GM21529 (cell line): ENCODE results near the gene C1orf105.

Experiments
- ATAC-seq: cut with Tn5 transposase; IDR thresholded peaks from one replicate; pipeline ENCODE4 v1.9.1; 2021; ENCODE audit not compliant: unreplicated experiment

C1orf105 gene

GRCh38 chr1:172455451-172455850 is 35.0 kb downstream of the C1orf105 start:
- no peak for ATAC-seq

- no peak for ATAC-seq
These were observed 35.9 kb downstream of the C1orf105 start for GRCh38 chr1:172456344-172456769.

- no peak for ATAC-seq
These were observed 37.1 kb downstream of the C1orf105 start for GRCh38 chr1:172457479-172458130.

GRCh38 chr1:172460177-172460576 is 39.7 kb downstream of the C1orf105 start:
- ATAC-seq, result no peak

GRCh38 chr1:172460887-172461315 is 40.4 kb downstream of the C1orf105 start:
- no peak for ATAC-seq

GRCh38 chr1:172465617-172466016 is 45.1 kb downstream of the C1orf105 start:
- ATAC-seq, result no peak

- no peak for ATAC-seq
These were observed 46.4 kb downstream of the C1orf105 start for GRCh38 chr1:172466795-172467407.

- no peak for ATAC-seq
These were observed 47.0 kb downstream of the C1orf105 start for GRCh38 chr1:172467446-172467845.

GRCh38 chr1:172468296-172468695 is 47.8 kb downstream of the C1orf105 start:
- no peak for ATAC-seq

- ATAC-seq, result no peak
These were observed 49.2 kb downstream of the C1orf105 start for GRCh38 chr1:172469717-172470116.

GRCh38 chr1:172470149-172470548 is 49.7 kb downstream of the C1orf105 start:
- ATAC-seq, result no peak

GRCh38 chr1:172471666-172472065 is 51.2 kb downstream of the C1orf105 start:
- no peak for ATAC-seq

GRCh38 chr1:172472495-172472894 is 52.0 kb downstream of the C1orf105 start:
- ATAC-seq, result no peak

- ATAC-seq, result no peak
These were observed 52.8 kb downstream of the C1orf105 start for GRCh38 chr1:172473302-172473701.

- no peak for ATAC-seq
These were observed 53.4 kb downstream of the C1orf105 start for GRCh38 chr1:172473842-172474241.

GRCh38 chr1:172476218-172476811 is 55.8 kb downstream of the C1orf105 start:
- no peak for ATAC-seq

- no peak for ATAC-seq
These were observed 56.7 kb downstream of the C1orf105 start for GRCh38 chr1:172477216-172477615.

- ATAC-seq, result no peak
These were observed 57.3 kb downstream of the C1orf105 start for GRCh38 chr1:172477741-172478140.

GRCh38 chr1:172478485-172478884 is 58.0 kb downstream of the C1orf105 start:
- ATAC-seq, result no peak

GRCh38 chr1:172480431-172480830 is 59.9 kb downstream of the C1orf105 start:
- ATAC-seq, result no peak

- no peak for ATAC-seq
These were observed 61.6 kb downstream of the C1orf105 start for GRCh38 chr1:172482044-172482443.

GRCh38 chr1:172483448-172483847 is 63.0 kb downstream of the C1orf105 start:
- no peak for ATAC-seq
